GM18499 (cell line): Measurements from ENCODE around the gene CMTM5.
"Not testable (repeated sequence)": the region's sequence is repeated elsewhere in the genome, so short reads cannot be mapped to it uniquely, and the experiment has no call there.

ENCODE experiments used
- ATAC-seq: cut with Tn5 transposase; IDR thresholded peaks from one replicate; pipeline ENCODE4 v1.9.1; 2021; ENCODE audit warnings: moderate number of reproducible peaks; ENCODE audit not compliant: insufficient read depth, unreplicated experiment

Gene CMTM5

DNA sequence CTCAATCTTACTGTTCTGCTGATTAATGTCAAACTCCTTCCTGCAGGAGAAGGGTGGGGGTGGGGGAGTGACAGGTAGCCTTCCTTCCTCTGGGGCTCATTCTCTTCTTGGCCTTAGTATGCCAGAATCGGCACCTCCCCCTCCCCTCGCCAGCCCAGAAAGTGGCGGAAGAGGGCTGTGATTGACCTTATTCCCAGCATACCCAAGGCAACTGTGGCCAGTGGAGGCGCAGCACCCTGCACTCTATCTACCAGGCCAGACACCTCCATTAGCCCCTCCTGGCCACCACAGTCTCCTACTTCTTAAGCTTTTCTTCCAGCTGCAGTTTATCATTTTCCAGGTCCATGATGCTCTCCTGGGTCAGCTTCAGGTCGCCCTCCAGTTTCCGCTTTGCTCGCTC lies 15.8 kb downstream of the CMTM5 start:
- ATAC-seq = no peak

DNA sequence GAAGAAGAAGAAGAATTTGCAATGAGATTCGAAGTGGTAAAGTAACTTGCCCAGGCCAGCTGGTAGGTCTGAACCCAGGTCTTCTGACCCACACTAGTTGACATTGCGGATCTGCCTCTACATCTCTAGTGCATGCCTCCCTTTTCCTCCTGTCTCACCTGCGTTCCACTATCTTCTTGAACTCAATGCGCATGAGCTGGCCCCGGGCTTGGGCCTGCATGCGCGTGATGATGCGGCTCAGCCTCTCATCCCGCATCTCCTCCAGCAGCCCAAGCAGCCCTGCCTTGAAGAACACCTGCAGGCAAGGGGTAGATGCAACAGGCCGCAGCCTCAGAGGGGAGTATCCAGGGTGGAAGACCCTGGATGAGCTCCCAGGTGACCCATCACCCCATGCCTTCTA lies 19.3 kb downstream of the CMTM5 start:
- no peak for ATAC-seq

DNA sequence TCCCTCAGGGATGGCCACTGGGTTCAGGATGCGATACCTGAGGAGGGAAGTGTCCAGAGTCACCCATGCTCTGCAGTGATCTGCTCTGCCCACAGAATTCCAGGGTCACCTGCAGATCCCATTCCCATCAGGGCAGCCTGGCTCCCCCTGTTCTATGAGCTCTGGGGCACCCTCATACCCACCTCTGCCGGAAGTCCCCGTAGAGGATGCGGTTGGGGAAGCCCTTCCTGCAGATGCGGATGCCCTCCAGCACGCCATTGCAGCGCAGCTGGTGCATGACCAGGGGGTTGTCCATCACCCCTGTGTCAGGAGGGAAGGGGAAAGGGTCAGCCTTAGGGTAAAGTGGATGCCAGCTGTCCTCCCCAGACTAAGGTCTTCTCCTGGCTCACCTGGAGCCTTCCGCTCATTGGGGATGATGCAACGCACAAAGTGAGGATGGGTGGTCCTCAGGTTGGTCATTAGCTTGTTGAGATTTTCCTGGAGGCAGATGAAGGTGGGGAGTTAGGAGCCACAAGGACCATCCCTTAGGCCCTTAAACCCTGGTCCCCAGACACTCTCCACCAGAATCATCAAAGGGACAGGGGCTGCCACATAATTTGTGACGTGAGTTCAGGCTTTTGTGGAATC lies 20.0 kb downstream of the CMTM5 start:
- no peak for ATAC-seq

DNA sequence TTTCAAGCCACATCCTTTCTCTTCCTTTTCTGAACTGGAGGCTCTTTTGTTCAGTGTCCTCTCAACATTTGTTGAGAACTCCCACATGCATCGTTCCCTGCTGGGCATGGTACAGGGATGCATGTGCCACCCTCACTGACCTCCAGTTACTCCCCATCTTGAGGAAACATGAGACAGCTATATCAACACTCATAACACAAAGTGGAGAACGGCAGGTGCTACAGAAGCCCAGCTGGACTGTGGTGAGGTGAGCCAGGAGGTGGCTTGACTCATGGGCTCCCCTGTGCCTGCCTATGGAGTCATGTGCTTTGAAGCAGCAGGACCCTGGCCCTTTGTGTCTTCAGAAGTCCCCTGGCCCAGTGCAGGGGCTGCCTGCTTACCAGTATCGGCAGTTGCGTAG lies 21.5 kb downstream of the CMTM5 start:
- no peak for ATAC-seq

DNA sequence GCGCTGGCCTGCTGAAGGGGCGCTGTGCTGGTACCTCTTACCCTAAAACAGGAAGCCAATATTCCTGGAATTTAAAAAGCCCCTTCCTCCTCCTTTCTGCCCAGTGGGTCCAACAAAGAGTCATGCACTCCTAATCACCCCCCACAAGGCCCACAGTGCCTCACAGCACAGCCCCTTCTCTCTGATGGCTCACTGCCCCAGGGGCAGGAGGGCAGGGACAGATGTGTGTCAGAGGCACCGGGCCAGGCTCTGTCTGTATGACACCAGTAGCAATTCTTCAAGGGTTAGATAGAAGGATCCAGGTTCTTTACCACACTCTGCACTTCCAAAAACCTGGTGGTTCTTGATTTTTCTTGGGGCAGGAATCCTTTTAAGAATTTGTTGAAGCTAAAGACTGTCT lies 22.3 kb downstream of the CMTM5 start:
- no peak for ATAC-seq

DNA sequence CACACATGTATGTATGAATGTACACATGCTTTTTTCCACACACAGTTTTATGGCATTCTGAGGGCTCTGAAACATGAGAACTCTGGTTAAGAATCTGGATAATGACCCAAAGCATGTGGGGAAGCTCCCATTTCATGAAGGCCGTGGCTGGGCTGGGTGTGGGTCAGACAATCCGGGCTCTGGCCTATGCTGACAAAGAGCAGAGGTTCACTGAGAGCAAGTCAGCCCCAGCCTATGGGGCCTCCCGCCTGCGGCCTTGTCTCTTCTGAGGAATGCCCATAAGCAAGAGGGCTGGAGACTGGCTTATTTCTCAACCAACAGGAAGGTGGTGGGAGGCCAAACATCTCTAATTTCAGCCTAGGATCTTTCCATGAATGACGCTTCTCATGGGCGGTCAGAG lies 22.7 kb downstream of the CMTM5 start:
- ATAC-seq = no peak

DNA sequence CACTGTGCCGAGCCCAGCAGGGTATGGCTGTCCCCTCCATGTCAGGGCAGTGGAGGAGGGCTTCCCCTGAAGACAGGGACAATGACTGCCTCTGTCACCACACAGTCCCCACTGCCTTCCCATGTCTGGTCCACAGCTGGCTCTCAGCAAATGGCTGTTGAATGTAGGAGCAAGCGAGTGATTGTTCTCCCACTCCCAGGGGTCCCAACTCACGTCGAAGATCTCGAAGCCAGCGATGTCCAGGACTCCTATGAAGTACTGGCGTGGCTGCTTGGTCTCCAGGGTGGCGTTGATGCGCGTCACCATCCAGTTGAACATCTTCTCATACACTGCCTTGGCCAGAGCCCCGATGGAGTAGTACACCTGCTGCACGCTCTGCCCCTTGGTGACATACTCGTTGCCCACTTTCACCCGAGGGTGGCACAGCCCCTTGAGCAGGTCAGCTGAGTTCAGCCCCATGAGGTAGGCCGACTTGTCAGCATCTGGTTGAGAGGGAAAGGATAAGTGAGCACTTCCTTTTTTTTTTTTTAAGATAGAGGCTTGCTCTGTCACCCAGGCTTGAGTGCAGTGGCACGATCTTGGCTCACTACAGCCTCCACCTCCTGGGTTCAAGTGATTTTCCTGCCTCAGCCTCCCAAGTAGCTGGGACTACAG lies 23.8 kb downstream of the CMTM5 start:
- ATAC-seq = not testable (repeated sequence)

DNA sequence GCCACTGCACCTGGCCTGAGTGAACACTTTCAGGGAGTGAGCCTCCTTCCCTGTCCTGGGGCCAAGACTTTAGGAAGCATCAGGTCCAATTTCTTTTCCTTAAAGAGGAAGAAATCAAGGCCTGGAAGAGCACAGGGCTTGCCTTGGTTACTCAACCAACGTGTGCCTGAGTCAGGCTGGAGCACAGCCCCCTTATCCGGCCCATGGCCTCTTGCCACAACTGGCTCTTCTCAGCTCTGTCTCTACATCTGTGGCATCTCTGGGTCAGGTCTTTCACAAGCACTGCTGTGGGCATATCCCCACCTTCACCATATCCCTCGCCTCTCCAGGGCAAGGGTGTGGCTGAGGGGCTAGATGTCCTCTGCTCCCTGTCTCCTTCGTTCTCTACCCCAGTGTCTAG lies 24.4 kb downstream of the CMTM5 start:
- ATAC-seq = no peak

DNA sequence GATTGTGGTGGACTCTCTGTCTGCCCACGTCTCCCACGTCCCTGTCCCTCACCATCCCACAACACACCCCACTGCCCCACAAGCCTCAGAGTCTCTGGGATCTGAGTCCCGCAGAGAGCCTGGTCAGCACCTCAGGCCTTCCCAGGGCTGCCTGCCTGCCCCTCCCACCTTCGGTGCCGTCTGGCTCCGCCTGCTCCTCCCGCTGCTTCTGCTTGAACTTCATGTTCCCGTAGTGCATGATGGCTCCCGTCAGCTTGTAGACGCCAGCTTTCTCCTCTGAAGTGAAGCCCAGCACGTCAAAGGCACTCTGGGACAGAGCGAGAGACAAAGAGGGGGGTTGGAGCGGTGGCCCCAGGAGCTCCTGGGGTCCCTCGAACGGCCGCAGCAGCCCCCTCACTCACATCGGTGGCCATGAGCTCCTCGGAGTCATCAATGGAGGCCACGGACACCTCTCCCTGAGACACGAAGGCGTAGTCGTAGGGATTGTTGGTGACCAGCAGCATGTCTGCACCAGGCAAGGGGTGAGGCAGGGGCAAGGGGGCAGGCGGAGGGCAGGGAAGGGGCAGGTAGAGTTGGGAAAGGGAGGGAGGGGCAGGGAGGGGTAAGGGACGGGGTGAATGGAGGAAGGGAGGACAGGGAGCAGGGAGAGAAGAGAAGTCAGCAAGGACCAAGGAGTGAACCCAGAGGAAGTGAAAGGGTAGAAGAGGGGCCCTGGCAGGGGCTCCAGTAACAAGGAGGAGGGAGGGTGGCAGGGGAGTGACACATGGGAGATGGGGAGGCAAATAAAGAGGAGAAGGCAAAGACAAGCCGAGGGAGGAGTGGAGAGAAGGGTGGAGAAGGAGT lies 25.7 kb downstream of the CMTM5 start:
- no peak for ATAC-seq

DNA sequence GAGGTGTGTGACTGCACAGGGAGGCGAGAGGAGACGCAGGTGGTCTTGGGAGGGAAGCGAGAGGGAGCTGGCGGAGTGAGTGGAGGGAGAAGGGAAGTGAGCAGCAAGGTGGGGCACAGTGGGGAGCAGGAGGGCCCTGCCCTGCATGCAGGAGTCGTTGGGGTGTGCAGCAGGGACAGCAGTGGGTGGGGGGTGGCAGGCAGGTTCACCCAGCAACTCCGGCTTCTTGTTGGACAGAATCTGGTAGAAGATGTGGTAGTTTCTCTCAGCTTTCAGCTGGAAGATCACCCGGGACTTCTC lies 26.2 kb downstream of the CMTM5 start:
- ATAC-seq = no peak

DNA sequence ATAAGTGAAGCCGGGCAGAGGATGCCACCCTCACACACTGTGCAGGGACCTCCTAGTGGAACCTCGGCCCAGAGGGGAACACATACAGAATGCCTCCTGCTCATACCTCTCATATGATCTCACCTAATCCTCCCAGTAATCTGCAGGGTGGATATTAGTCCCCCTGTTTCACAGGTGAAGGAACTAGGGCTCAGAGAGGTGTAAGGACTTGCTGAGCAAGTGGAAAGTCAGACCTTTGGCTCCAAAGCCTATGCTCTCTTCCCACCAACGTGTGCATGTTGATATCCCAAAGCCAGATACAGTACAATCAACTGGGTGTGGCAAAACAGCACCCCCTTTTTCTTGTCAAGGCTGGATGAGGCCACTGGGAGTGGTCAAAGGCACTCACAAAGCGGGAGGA lies 27.1 kb downstream of the CMTM5 start:
- no peak for ATAC-seq

DNA sequence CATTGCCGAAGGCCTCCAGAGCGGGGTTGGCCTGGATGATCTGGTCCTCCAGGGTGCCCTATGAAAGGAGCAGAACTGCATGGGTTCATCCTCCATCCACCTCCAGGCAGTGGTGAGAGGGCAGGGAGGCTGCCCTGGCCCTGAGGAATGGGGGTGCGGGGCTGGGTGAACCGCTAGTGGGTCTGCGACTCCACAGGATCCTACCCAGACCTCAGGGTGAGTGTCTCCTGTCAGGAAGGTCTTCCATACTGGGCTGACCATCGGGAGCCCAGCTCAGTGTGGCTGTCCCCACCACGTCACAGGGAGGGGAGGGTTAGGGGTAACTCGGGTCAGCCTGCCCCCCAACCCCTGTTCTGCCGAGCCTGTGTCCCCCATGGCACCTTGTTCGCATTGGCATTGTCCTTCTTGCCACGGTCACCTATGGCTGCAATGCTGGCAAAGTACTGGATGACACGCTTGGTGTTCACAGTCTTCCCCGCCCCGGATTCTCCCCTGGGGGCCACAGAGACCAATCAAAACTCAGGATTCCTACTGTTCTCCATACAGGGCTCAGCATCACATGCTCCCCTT lies 27.6 kb downstream of the CMTM5 start:
- no peak for ATAC-seq

DNA sequence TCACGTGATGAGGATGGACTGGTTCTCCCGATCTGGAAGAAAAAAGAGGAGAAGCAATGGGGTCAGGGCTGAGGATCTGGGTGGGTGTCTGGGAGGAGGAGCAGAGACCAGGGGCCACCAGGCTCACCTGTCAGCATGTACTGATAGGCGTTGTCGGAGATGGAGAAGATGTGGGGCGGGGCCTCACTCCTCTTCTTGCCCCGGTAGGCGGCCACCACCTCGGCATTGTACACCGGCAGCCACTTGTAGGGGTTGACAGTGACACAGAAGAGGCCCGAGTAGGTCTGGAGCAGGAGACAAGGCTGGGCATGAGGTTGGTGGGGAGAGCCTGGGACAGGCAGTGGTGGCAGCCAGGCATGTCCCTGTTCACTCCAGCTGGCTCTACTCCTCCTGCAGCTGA lies 28.2 kb downstream of the CMTM5 start:
- no peak for ATAC-seq

DNA sequence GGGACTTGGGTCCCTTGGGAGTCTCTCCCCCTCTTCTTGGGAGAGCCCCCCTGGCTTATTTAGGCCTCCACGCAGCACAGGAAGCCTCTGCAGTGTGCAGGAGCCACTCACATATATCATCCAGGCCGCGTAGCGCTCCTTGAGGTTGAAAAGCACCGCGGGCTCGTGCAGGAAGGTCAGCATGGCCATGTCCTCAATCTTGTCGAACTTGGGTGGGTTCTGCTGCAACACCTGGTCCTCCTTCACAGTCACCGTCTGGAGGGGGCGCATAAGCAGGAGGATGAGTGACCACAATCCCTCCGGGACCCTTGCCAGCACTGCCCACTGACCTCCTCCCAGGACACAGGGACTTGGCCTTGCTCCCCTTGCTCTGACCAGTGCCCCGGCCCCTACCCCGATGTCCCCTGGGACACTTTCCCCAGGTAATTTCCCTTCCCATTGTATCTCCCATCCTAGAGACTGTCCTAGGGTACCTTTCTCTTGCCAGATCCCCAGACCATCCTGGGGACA lies 28.7 kb downstream of the CMTM5 start:
- ATAC-seq = no peak

DNA sequence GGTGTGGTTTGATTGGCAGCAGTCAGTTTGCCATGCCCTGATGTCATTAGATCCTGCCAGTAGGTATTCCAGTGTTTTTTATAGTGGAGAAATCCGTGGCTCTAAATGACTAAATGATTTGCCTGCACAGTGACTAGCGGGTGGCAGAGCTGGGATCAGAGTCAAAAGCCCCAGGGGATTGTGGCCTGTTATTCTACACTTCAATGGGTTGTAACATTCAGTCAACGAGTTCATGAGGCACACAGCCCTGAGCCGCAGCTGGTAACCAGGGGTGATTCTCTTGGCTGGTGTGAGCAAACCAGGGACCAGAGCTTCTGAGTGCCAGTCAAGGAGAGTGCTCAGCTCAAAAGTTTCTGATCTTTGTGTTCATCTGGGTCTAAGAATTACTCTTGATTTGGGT lies 29.4 kb downstream of the CMTM5 start:
- ATAC-seq = no peak

DNA sequence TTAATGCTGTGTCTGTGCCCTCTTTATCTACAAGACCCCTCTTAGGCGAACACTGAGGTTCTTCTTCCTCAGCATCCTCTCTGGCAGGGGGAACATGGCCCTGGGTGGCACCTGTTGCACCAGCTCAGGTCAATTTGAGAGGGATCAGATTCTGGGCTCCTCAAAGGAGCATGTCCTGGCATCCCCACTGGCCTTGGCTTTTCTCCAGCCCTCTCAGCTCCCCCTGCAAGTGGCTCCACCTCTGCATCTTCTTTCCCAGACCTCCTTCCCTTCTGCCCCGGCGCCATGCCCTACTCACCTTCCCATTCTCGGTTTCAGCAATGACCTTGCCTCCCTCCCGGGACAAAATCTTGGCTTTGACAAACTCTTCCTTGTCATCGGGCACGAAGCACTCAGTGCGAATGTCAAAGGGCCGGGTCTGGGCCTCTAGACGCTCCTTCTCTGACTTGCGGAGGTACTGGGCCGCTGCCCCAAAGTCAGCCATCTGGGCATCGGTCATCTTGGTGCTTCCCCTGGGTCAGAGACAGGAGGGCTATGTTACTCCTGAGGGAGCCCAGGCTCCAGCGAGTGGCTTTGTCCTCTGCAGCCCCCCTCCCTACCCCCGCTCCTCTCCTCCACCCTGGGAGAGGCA lies 30.0 kb downstream of the CMTM5 start:
- ATAC-seq = no peak

DNA sequence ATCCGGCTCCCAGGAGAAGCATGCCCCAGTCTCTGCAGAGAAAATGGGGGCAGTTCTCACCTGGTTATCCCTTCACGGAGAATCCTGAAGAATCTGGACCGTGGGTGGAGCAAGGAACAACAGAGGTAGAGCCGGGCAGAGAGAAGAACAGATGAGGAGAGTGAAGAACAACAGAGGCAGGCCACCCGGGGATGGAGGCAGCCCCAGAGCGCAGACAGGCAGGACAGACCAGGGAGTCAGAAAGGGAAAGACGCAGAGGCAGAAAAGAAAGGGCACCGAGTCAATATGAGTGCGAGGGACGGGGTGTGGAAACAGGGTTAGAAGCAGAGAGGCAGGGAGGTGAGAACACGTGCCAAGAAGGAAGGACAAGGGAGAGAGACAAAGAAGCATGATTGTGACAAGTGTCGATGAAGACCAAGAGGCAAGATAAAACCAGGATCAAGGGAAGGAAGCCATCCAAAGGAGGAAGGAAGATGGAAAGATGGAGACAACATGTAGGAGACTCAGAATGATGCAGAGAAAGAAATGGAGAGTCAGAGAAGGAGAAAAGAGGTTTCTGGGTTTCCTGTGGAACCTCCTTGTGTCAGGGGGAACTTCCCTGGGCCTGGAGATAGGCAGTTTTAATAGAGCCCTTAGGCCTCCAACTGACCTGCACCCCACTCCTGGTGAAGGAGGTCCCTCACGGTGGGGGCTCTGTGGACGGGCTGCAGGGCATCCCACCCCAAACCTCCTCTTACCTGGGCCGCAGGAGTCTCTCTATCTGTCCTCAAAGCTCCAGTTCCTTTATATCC lies 30.9 kb downstream of the CMTM5 start, which contains the start of gene MYH6:
MYH6 (minus strand) TSS at position 758 of the 791 bp plus-strand sequence. CDS start 1,050 bp downstream, outside the sequence.
- no peak for ATAC-seq

DNA sequence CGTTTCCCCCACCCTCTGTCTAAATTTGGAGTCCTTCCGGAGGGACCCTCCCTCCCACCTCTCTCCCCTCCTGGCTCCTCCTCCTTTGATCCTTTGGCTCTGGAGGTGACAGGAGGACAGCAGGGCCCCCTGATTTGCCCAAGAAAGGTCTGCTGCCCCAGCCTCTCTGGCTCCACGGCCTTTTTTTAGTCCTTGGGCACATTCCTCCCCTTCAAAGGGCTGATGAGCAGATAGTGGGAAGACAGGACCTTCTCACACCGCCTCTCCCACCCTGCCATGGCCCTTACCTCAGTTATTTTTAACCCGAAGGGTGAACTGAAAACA lies 31.4 kb downstream of the CMTM5 start:
- ATAC-seq = no peak

DNA sequence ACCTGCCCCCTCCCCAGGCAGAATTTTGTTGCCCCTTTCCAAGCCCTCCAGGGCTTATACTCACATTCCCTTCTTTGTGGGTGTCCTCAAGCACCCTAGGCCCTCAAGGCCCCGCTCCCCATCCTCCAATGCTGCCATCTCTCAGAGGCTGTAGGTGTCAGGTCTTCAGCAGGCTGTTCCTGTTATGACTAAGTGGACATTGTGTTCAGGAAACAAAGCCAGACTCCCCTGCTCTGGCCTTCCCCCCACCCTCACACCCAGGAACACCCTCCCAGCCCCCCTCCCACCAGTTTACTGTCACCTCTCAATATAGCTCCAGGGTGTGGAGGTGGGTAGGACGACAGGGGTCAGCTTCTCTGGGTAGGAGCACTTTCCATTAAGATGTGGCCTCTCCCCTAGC lies 32.6 kb downstream of the CMTM5 start:
- ATAC-seq = no peak
